ENCODE results near the gene SLCO2A1. TPM values are rescaled to one million over a fixed set of nuclear protein-coding genes. Genes with fewer than 3 reads are reported as not detected.

Gene SLCO2A1
- total RNA-seq, 1 donor from 2014 or later = 1.0 TPM

DNA sequence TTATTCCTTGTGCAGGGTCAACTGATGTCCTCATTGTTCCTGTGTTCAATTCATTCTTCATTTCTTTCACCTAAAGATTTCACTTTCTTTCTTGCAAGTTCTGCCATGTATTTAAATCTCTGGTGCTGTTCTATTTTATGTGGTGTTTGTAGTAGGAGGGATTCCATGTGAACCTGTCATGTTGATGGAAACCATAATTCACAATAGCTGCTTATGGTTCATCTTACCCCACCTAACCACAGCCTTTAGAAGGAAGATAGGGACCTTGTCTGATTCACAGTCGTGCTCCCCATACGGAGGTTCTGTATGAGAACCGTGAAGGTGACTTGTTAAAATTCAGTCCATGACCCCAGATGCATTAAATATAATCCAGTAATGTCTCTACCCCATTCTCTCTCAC lies 21.9 kb downstream of the SLCO2A1 start:
- H3K27me3 Mint-ChIP-seq (ENCODE audit: low read depth) = no peaks in the 10 kb centered on the region
- peaks cover 27% of the 10 kb centered on the region for H3K4me1 Mint-ChIP-seq (ENCODE audit: low read depth)
- no peak for DNase-seq (ENCODE audit: low spot score)
- peaks cover 11% of the 10 kb centered on the region for H3K9me3 Mint-ChIP-seq (ENCODE audit: low read depth)
- H3K27ac Mint-ChIP-seq (ENCODE audit: unreplicated experiment) = no peak overlapping the region
- H3K4me3 Mint-ChIP-seq (ENCODE audit: unreplicated experiment) = no peak overlapping the region
- TF ChIP-seq, protein P1, sequence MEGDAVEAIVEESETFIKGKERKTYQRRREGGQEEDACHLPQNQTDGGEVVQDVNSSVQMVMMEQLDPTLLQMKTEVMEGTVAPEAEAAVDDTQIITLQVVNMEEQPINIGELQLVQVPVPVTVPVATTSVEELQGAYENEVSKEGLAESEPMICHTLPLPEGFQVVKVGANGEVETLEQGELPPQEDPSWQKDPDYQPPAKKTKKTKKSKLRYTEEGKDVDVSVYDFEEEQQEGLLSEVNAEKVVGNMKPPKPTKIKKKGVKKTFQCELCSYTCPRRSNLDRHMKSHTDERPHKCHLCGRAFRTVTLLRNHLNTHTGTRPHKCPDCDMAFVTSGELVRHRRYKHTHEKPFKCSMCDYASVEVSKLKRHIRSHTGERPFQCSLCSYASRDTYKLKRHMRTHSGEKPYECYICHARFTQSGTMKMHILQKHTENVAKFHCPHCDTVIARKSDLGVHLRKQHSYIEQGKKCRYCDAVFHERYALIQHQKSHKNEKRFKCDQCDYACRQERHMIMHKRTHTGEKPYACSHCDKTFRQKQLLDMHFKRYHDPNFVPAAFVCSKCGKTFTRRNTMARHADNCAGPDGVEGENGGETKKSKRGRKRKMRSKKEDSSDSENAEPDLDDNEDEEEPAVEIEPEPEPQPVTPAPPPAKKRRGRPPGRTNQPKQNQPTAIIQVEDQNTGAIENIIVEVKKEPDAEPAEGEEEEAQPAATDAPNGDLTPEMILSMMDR (IDR thresholded peaks at IDR 0.05) = no peak
- peaks cover 6% of the 10 kb centered on the region for H3K36me3 Mint-ChIP-seq (ENCODE audit: low read depth)

DNA sequence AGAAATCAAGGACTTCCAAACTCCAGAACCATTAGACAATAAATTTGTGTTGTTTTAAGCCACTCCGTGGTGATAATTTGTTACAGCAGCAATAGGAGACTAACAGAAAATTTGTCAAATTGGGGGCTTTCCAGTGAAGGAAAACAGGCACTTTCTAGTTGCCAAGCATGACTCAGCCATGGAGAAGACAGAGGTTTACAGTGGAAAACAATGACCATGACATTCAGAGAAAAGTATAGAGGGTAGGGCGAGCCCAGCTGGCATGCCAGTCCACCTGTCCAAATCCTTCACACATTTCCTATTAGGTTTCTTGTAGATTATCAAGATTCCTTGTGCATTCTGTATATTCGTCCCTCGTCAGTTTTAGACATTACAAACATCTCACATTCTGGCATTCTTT lies 24.9 kb downstream of the SLCO2A1 start:
- H3K27ac Mint-ChIP-seq (ENCODE audit: unreplicated experiment) = no peak overlapping the region
- TF ChIP-seq, protein P1 (IDR thresholded peaks at IDR 0.05) = no peak
- H3K9me3 Mint-ChIP-seq (ENCODE audit: low read depth) = peaks cover 11% of the 10 kb centered on the region
- H3K4me1 Mint-ChIP-seq (ENCODE audit: low read depth) = peaks cover 30% of the 10 kb centered on the region
- peaks cover 5% of the 10 kb centered on the region for H3K36me3 Mint-ChIP-seq (ENCODE audit: low read depth)
- peaks cover 3% of the 10 kb centered on the region for H3K27me3 Mint-ChIP-seq (ENCODE audit: low read depth)
- no peak for DNase-seq (ENCODE audit: low spot score)
- no peak overlapping the region for H3K4me3 Mint-ChIP-seq (ENCODE audit: unreplicated experiment)

DNA sequence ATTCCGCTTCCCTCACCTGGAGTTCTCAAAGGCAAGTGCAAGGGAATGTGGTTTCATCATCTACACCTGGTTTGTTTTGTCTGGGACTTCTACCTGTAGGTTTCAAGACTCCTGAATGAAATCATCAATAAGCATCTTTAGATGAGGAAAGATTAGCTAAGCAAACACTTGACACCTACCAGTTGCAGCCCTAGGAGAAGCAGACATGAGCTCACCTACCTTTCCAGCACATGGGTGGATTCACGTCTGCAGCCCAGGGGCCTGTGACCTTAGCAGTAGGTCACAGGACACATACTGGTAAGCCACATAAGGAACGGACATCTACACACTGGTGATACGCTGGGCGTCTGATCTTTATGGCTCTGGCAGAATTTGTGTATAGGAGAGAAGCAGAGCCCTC lies 26.7 kb downstream of the SLCO2A1 start:
- H3K27ac Mint-ChIP-seq (ENCODE audit: unreplicated experiment) = no peak overlapping the region
- TF ChIP-seq, protein P1 (IDR thresholded peaks at IDR 0.05) = no peak
- H3K27me3 Mint-ChIP-seq (ENCODE audit: low read depth) = peaks cover 7% of the 10 kb centered on the region
- H3K4me3 Mint-ChIP-seq (ENCODE audit: unreplicated experiment) = no peak overlapping the region
- H3K9me3 Mint-ChIP-seq (ENCODE audit: low read depth) = peaks cover 11% of the 10 kb centered on the region
- H3K36me3 Mint-ChIP-seq (ENCODE audit: low read depth) = peaks cover 5% of the 10 kb centered on the region
- DNase-seq (ENCODE audit: low spot score) = no peak
- H3K4me1 Mint-ChIP-seq (ENCODE audit: low read depth) = peaks cover 12% of the 10 kb centered on the region

DNA sequence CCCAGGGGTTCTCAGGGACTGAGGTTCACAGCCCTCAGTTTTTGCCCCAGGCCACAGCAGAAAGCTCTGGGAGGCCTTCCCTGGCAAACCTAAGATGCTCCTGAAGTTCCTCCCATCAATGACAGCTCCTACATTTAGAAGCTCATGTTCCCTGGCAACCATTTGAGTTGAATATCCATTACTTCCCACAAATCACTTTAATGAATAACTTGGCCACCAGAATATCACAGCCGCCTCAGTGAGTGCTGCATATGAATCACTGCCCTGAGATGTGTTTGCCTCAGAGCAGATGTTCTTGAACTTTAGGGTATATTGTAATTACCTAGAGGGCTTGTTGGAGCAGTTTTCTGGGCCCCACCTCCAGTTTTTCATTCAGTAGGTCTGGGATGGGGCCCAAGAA lies 27.4 kb downstream of the SLCO2A1 start:
- peaks cover 5% of the 10 kb centered on the region for H3K36me3 Mint-ChIP-seq (ENCODE audit: low read depth)
- no peak overlapping the region for H3K27ac Mint-ChIP-seq (ENCODE audit: unreplicated experiment)
- peaks cover 11% of the 10 kb centered on the region for H3K9me3 Mint-ChIP-seq (ENCODE audit: low read depth)
- peaks cover 7% of the 10 kb centered on the region for H3K27me3 Mint-ChIP-seq (ENCODE audit: low read depth)
- H3K4me3 Mint-ChIP-seq (ENCODE audit: unreplicated experiment) = no peak overlapping the region
- DNase-seq (ENCODE audit: low spot score) = no peak
- TF ChIP-seq, protein P1 (IDR thresholded peaks at IDR 0.05) = no peak
- H3K4me1 Mint-ChIP-seq (ENCODE audit: low read depth) = peaks cover 8% of the 10 kb centered on the region

DNA sequence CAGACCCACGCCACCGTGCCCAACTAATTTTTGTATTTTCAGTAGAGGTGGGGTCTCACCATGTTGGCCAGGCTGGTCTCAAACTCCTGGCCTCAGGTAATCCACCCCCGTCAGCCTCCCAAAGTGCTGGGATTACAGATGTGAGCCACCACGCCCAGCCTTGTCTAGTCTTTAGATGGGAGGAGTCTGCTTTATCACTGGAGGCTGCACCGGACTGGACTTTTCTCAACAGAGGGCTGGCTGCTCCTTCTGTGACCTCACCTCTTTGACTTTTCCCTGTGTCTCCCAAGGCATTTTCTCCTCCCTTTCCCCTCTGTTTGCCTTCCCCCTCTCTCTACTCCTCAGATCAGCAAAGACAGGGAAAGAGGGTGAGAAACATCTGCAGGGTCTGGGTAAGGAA lies 28.5 kb downstream of the SLCO2A1 start:
- H3K36me3 Mint-ChIP-seq (ENCODE audit: low read depth) = peaks cover 5% of the 10 kb centered on the region
- H3K27ac Mint-ChIP-seq (ENCODE audit: unreplicated experiment) = no peak overlapping the region
- no peak overlapping the region for H3K4me3 Mint-ChIP-seq (ENCODE audit: unreplicated experiment)
- peaks cover 8% of the 10 kb centered on the region for H3K9me3 Mint-ChIP-seq (ENCODE audit: low read depth)
- DNase-seq (ENCODE audit: low spot score) = no peak
- TF ChIP-seq, protein P1 (IDR thresholded peaks at IDR 0.05) = no peak
- H3K27me3 Mint-ChIP-seq (ENCODE audit: low read depth) = peaks cover 7% of the 10 kb centered on the region
- H3K4me1 Mint-ChIP-seq (ENCODE audit: low read depth) = peaks cover 8% of the 10 kb centered on the region
